ENCODE data around the gene GPT2. TPM values are rescaled to one million over a fixed set of nuclear protein-coding genes. Genes with fewer than 3 reads are reported as not detected.

Gene GPT2
- total RNA-seq, 1 experiment from 2014 or later = 12.7 TPM

DNA sequence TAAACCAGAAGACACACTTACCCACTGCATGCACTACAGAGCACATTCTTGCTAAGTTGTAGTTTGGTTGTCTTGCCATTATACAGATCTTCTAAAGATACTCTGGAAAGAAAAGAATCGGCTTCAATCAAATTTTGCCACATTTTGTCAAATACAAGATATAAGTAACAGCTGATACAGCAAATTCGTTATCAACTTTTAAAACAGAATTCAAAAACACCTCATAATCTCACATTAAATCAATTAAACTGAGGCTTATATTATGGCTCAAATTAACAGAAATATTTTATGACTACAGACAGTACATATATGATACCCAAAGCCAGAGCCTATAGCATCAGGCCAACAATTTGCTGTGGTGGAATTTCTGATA lies 83.9 kb downstream of the GPT2 start:
- intact Hi-C loops (cut with micrococcal nuclease; ENCODE audit: unreplicated experiment) = no loop called here
- Histone ChIP-seq H3K36me3 (ENCODE audit: control insufficient read depth, insufficient read depth, low read length) (peaks cover 32% of the 10 kb centered on the region), H3K27me3 (ENCODE audit: control insufficient read depth, insufficient read depth, low read length) (no peaks in the 10 kb centered on the region), H3K9me3 (ENCODE audit: control insufficient read depth, insufficient read depth, low read depth, low read length) (no peaks in the 10 kb centered on the region), H3K27ac (ENCODE audit: low read length) (no peak overlapping the region), H3K4me3 (ENCODE audit: low read depth in 2 of 2, low read length in 2 of 2) (no peak overlapping the region), H3K4me1 (ENCODE audit: control insufficient read depth, insufficient read depth, low read length) (peaks cover 6% of the 10 kb centered on the region)
- ATAC-seq (no peak), DNase-seq (ENCODE audit: low read depth, low spot score) (no peak)
- BruUV-seq (replicated peaks) = no TSS peak
- in situ Hi-C loops (cut with HindIII; ENCODE audit: low pct_unique_long_range_greater_than_20kb, low sequenced_read_pairs) = no loop called here
- POLR2A ChIA-PET = no interaction called here
- TF ChIP-seq, protein P1, sequence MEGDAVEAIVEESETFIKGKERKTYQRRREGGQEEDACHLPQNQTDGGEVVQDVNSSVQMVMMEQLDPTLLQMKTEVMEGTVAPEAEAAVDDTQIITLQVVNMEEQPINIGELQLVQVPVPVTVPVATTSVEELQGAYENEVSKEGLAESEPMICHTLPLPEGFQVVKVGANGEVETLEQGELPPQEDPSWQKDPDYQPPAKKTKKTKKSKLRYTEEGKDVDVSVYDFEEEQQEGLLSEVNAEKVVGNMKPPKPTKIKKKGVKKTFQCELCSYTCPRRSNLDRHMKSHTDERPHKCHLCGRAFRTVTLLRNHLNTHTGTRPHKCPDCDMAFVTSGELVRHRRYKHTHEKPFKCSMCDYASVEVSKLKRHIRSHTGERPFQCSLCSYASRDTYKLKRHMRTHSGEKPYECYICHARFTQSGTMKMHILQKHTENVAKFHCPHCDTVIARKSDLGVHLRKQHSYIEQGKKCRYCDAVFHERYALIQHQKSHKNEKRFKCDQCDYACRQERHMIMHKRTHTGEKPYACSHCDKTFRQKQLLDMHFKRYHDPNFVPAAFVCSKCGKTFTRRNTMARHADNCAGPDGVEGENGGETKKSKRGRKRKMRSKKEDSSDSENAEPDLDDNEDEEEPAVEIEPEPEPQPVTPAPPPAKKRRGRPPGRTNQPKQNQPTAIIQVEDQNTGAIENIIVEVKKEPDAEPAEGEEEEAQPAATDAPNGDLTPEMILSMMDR (IDR thresholded peaks at IDR 0.05) = no peak
- TF ChIP-seq POLR2AphosphoS5 (IDR thresholded peaks at IDR 0.05; ENCODE audit: low read depth, low read length) (no peak), SIN3A (IDR thresholded peaks at IDR 0.05; ENCODE audit: borderline replicate concordance, insufficient read depth, low read depth, low read length) (no peak), TCF7L2 (IDR thresholded peaks at IDR 0.05; ENCODE audit: low read depth, low read length) (no peak)
- TF ChIP-seq, protein P2, sequence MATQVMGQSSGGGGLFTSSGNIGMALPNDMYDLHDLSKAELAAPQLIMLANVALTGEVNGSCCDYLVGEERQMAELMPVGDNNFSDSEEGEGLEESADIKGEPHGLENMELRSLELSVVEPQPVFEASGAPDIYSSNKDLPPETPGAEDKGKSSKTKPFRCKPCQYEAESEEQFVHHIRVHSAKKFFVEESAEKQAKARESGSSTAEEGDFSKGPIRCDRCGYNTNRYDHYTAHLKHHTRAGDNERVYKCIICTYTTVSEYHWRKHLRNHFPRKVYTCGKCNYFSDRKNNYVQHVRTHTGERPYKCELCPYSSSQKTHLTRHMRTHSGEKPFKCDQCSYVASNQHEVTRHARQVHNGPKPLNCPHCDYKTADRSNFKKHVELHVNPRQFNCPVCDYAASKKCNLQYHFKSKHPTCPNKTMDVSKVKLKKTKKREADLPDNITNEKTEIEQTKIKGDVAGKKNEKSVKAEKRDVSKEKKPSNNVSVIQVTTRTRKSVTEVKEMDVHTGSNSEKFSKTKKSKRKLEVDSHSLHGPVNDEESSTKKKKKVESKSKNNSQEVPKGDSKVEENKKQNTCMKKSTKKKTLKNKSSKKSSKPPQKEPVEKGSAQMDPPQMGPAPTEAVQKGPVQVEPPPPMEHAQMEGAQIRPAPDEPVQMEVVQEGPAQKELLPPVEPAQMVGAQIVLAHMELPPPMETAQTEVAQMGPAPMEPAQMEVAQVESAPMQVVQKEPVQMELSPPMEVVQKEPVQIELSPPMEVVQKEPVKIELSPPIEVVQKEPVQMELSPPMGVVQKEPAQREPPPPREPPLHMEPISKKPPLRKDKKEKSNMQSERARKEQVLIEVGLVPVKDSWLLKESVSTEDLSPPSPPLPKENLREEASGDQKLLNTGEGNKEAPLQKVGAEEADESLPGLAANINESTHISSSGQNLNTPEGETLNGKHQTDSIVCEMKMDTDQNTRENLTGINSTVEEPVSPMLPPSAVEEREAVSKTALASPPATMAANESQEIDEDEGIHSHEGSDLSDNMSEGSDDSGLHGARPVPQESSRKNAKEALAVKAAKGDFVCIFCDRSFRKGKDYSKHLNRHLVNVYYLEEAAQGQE (IDR thresholded peaks at IDR 0.05; ENCODE audit: insufficient read depth in 1 of 2, low read depth in 2 of 2, low read length in 1 of 2) = no peak
- CTCF ChIA-PET = no interaction called here

DNA sequence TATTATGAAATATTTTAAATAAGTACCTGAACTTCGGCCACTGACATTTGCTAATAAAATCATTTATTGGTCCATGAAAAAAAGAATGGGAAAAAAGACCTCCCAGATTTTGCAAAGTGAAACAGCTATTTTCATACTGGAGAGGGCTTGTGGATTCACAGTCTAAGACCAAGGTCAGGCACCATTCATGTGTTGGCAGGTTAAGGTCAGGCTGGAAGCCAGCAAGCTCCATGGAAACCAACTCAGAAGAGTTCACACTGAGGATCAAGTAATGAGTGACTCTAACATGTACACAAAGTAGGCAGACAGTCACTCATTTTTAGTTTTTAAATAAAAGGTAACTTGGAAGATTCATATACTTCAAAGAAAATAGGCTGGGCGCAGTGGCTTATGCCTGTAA lies 85.9 kb downstream of the GPT2 start:
- no peaks in the 10 kb centered on the region for H3K27me3 ChIP-seq (ENCODE audit: control insufficient read depth, insufficient read depth, low read length)
- no peak for TF ChIP-seq SIN3A (IDR thresholded peaks at IDR 0.05; ENCODE audit: borderline replicate concordance, insufficient read depth, low read depth, low read length)
- intact Hi-C loops (cut with micrococcal nuclease; ENCODE audit: unreplicated experiment) (no loop called here), in situ Hi-C loops (cut with HindIII; ENCODE audit: low pct_unique_long_range_greater_than_20kb, low sequenced_read_pairs) (no loop called here)
- POLR2A ChIA-PET = no interaction called here
- H3K9me3 ChIP-seq (ENCODE audit: control insufficient read depth, insufficient read depth, low read depth, low read length) = no peaks in the 10 kb centered on the region
- no peak overlapping the region for H3K27ac ChIP-seq (ENCODE audit: low read length)
- ATAC-seq = no peak
- H3K4me3 ChIP-seq (ENCODE audit: low read depth in 2 of 2, low read length in 2 of 2) = no peak overlapping the region
- peaks cover 27% of the 10 kb centered on the region for H3K36me3 ChIP-seq (ENCODE audit: control insufficient read depth, insufficient read depth, low read length)
- CTCF ChIA-PET = interaction anchor here (0.6 kb wide), 1 partner anchor 1195 kb away, joined by 3 read pairs; no protein-coding TSS in a partner anchor
- peaks cover 12% of the 10 kb centered on the region for H3K4me1 ChIP-seq (ENCODE audit: control insufficient read depth, insufficient read depth, low read length)
- no TSS peak for BruUV-seq (replicated peaks)
- no peak for DNase-seq (ENCODE audit: low read depth, low spot score)

DNA sequence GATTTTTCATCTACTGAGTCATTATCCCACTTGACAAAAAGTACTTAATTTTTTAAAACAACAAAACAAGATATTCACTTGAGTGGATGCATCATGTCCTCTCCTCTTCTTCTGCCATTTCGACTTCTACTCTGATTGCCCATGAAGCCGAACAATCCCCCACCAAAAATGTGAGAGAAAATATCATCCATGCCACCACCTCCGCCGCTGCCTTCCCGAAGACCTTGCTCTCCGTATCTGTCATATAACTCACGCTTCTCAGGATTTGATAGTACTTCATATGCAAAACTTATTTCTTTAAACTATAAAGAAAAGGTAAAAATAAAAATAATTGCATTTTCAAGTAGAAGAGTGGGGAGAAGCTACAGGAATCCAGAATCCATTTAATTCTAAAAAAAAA lies 87.1 kb downstream of the GPT2 start:
- peaks cover 12% of the 10 kb centered on the region for H3K4me1 ChIP-seq (ENCODE audit: control insufficient read depth, insufficient read depth, low read length)
- peaks cover 24% of the 10 kb centered on the region for H3K36me3 ChIP-seq (ENCODE audit: control insufficient read depth, insufficient read depth, low read length)
- POLR2A ChIA-PET = no interaction called here
- no peak overlapping the region for H3K4me3 ChIP-seq (ENCODE audit: low read depth in 2 of 2, low read length in 2 of 2)
- CTCF ChIA-PET = no interaction called here
- no peak overlapping the region for H3K27ac ChIP-seq (ENCODE audit: low read length)
- no peak for ATAC-seq
- in situ Hi-C loops (cut with HindIII; ENCODE audit: low pct_unique_long_range_greater_than_20kb, low sequenced_read_pairs) = no loop called here
- H3K9me3 ChIP-seq (ENCODE audit: control insufficient read depth, insufficient read depth, low read depth, low read length) = no peaks in the 10 kb centered on the region
- intact Hi-C loops (cut with micrococcal nuclease; ENCODE audit: unreplicated experiment) = no loop called here
- BruUV-seq (replicated peaks) = no TSS peak
- TF ChIP-seq, protein P1 (IDR thresholded peaks at IDR 0.05) = no peak
- TF ChIP-seq SIN3A (IDR thresholded peaks at IDR 0.05; ENCODE audit: borderline replicate concordance, insufficient read depth, low read depth, low read length) = no peak
- TF ChIP-seq TCF7L2 (IDR thresholded peaks at IDR 0.05; ENCODE audit: low read depth, low read length) = no peak
- no peak for TF ChIP-seq POLR2AphosphoS5 (IDR thresholded peaks at IDR 0.05; ENCODE audit: low read depth, low read length)
- TF ChIP-seq, protein P2 (IDR thresholded peaks at IDR 0.05; ENCODE audit: insufficient read depth in 1 of 2, low read depth in 2 of 2, low read length in 1 of 2) = no peak
- no peak for DNase-seq (ENCODE audit: low read depth, low spot score)
- H3K27me3 ChIP-seq (ENCODE audit: control insufficient read depth, insufficient read depth, low read length) = no peaks in the 10 kb centered on the region
